Activated CD8-positive, alpha-beta T cell treated with anti-CD3 and anti-CD28 coated beads for 36 hours (primary cell): Measurements from ENCODE around the gene BRSK1. TPM values are rescaled to one million over a fixed set of nuclear protein-coding genes. Genes with fewer than 3 reads are reported as not detected.

Source experiments
- ATAC-seq: fragments of 200-7000 bp; cut with Tn5 transposase; one replicate; pipeline ENCODE4 v1.10.0; 2021; ENCODE audit warnings: mild to moderate bottlenecking, moderate library complexity
- CTCF ChIA-PET: fragments of 350-600 bp; sonication (Branson Sonifier 250); formaldehyde crosslinking; loops from one replicate; lab custom pipeline; 2021; ENCODE audit warnings: antibody characterized with exemption; lab: Charles Lee
- POLR2A ChIA-PET: fragments of 350-600 bp; sonication (Branson Sonifier 250); formaldehyde crosslinking; loops from one replicate; lab custom pipeline; 2021; ENCODE audit warnings: antibody characterized with exemption; lab: Charles Lee
- DNase-seq: peaks from one replicate; pipeline ENCODE4 v3.0.0-alpha.2; 2020
- H3K27ac Mint-ChIP-seq: one replicate; pipeline ENCODE4 v1.8.0; 2021; ENCODE audit warnings: mild to moderate bottlenecking, mixed read lengths
- H3K27me3 Mint-ChIP-seq: one replicate; pipeline ENCODE4 v1.8.0; 2021; ENCODE audit warnings: mixed read lengths
- H3K36me3 Mint-ChIP-seq: one replicate; pipeline ENCODE4 v1.8.0; 2021; ENCODE audit warnings: low read depth, mixed read lengths
- H3K4me1 Mint-ChIP-seq: one replicate; pipeline ENCODE4 v1.8.0; 2021; ENCODE audit warnings: low read depth, mixed read lengths
- H3K4me3 Mint-ChIP-seq: one replicate; pipeline ENCODE4 v1.8.0; 2021; ENCODE audit warnings: mild to moderate bottlenecking, moderate library complexity, mixed read lengths
- H3K9me3 Mint-ChIP-seq: one replicate; pipeline ENCODE4 v1.8.0; 2021; ENCODE audit warnings: mixed read lengths
- CTCF ChIP-seq: fragments of 200-600 bp; IDR thresholded peaks from one replicate; pipeline ENCODE4 v1.8.0; 2022; ENCODE audit warnings: antibody characterized with exemption, mild to moderate bottlenecking
- intact Hi-C: fragments of 100-400 bp; cut with micrococcal nuclease; formaldehyde crosslinking; loops from one replicate; pipeline ENCODE4 v1.10.0; 2022
- total RNA-seq, 2 experiments: library from RNA; stranded (reverse); gene quantifications; one replicate each; pipeline ENCODE4 v1.2.3, GENCODE V29; 2021

BRSK1 gene
- total RNA-seq, 2 experiments from 2014 or later, result 5.1 to 5.8 TPM

DNA sequence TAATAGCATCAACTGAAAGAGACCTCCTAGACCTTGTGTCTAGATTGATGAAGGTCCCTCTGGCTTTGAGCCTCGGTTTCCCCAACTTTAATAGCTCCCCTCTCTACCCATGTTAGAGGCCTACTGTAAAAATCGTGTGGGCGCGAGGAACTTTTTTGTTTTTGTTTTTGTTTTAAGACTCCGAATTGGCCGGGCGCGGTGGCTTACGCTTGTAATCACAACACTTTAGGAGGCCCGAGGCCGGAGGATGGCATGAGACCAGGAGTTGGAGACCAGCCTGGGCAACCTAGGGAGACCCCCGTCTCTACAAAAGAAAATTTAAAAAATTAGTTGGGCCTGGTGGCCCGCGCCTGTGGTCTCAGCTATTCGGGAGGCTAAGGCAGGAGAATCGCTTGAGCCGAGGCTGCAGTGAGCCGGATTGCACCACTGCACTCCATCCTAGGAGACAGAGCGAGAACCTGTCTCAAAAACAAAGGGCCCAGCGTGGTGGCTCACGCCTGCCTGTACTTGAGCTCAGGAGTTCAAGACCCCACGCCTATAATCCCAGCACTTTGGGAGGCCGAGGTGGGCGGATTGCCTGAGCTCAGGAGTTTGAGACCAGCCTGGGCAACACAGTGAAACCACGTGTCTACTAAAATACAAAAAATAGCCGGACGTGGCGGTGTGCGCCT is 24.1 kb upstream of the BRSK1 start:
- CTCF ChIA-PET, result interaction anchor here (0.7 to 2.1 kb wide), 7 partner anchors 19 to 394 kb away, joined by 3 to 8 read pairs (median 4); no protein-coding TSS in a partner anchor
- intact Hi-C loops, result loop anchor here (5.0 to 10.0 kb wide), 2 partner anchors 128 to 395 kb away; partner anchors contain the start of genes RPL28 and U2AF2
- Mint-ChIP-seq H3K36me3 (peaks cover 42% of the 10 kb centered on the region), H3K27ac (peak overlapping the region; percentile 99), H3K4me1 (peaks cover 10% of the 10 kb centered on the region), H3K27me3 (no peaks in the 10 kb centered on the region), H3K9me3 (no peaks in the 10 kb centered on the region), H3K4me3 (peak overlapping the region; percentile 92)
- DNase-seq (no peak), ATAC-seq (no peak)
- TF ChIP-seq CTCF, result no peak
- POLR2A ChIA-PET, result interaction anchor here (0.6 to 3.7 kb wide), 27 partner anchors 8 to 175 kb away, joined by 3 to 54 read pairs (median 4); partner anchors contain the start of genes COX6B2, DNAAF3, HSPBP1 and KMT5C

GRCh38 chr19:55261671-55262126 is 22.1 kb upstream of the BRSK1 start:
- no peaks in the 10 kb centered on the region for H3K27me3 Mint-ChIP-seq
- H3K36me3 Mint-ChIP-seq, result peaks cover 27% of the 10 kb centered on the region
- CTCF ChIA-PET, result interaction anchor here (0.7 to 1.8 kb wide), 2 partner anchors 85 to 243 kb away, joined by 3 to 6 read pairs; no protein-coding TSS in a partner anchor
- POLR2A ChIA-PET, result interaction anchor here (0.7 to 3.7 kb wide), 3 partner anchors 18 to 215 kb away, joined by 3 to 54 read pairs (median 3); partner anchors contain the start of genes HSPBP1 and ZNF628
- H3K4me1 Mint-ChIP-seq, result peaks cover 10% of the 10 kb centered on the region
- intact Hi-C loops, result no loop called here
- no peak for TF ChIP-seq CTCF
- no peak overlapping the region for H3K4me3 Mint-ChIP-seq
- peaks cover 4% of the 10 kb centered on the region for H3K9me3 Mint-ChIP-seq
- ATAC-seq (no peak), DNase-seq (no peak)
- H3K27ac Mint-ChIP-seq, result no peak overlapping the region

DNA sequence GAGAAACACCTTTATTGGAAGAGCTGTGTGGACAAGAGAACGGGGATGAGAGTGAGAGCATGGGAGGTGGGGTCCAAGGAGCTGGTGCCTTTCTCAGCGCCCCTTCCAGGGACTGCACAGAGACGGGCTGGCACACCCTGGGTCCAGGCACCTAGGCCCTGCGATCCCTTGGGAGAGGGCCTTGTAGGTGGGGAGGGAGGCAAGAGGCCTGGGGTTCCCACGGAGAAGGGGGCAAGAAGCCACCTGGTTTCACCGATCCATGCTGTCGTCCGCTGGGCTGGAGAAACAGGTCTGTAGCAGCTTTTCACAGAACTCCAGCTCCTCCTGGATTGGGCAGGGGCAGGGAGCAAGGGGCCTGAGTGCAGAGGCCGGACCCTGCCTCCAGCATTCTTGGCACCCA is 21.4 kb upstream of the BRSK1 start:
- Mint-ChIP-seq H3K9me3 (peaks cover 6% of the 10 kb centered on the region), H3K27ac (no peak overlapping the region), H3K4me1 (peaks cover 10% of the 10 kb centered on the region), H3K36me3 (peaks cover 23% of the 10 kb centered on the region), H3K4me3 (no peak overlapping the region), H3K27me3 (no peaks in the 10 kb centered on the region)
- ATAC-seq (no peak), DNase-seq (no peak)
- TF ChIP-seq CTCF, result no peak
- ChIA-PET POLR2A (interaction anchor here (0.7 to 3.7 kb wide), 2 partner anchors 17 to 193 kb away, joined by 3 to 54 read pairs; partner anchors contain the start of gene HSPBP1), CTCF (interaction anchor here (1.8 kb wide), 1 partner anchor 242 kb away, joined by 6 read pairs; no protein-coding TSS in a partner anchor)
- intact Hi-C loops, result no loop called here

- H3K27ac Mint-ChIP-seq, result no peak overlapping the region
- DNase-seq (no peak), ATAC-seq (no peak)
- no peaks in the 10 kb centered on the region for H3K27me3 Mint-ChIP-seq
- ChIA-PET POLR2A (no interaction called here), CTCF (no interaction called here)
- peaks cover 6% of the 10 kb centered on the region for H3K9me3 Mint-ChIP-seq
- no peak overlapping the region for H3K4me3 Mint-ChIP-seq
- intact Hi-C loops, result no loop called here
- H3K36me3 Mint-ChIP-seq, result peaks cover 23% of the 10 kb centered on the region
- no peak for TF ChIP-seq CTCF
- peaks cover 9% of the 10 kb centered on the region for H3K4me1 Mint-ChIP-seq
Observed at GRCh38 chr19:55264531-55264930, 19.3 kb upstream of the BRSK1 start.

DNA sequence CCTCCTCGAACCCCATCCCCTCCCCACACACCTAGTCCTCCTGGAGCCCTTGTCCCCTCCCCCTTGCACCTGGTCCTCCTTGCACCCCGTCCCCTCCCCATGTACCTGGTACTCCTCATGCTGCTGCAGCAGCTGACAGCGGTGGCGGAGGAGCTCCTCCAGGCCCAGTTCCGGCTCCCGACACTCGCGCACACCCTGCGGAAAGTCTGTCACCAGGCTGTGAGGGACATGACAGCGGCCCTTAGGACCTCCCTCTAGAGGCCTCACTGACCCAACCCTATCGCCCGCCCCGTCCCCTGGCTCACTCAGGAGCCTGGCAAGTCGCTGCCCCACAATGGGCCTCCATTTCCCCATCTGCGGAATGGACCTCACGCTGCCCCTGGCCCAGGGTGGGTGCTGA is 18.6 kb upstream of the BRSK1 start:
- intact Hi-C loops, result no loop called here
- Mint-ChIP-seq H3K9me3 (peaks cover 6% of the 10 kb centered on the region), H3K27ac (no peak overlapping the region), H3K4me3 (no peak overlapping the region), H3K4me1 (peaks cover 7% of the 10 kb centered on the region), H3K36me3 (peaks cover 28% of the 10 kb centered on the region), H3K27me3 (no peaks in the 10 kb centered on the region)
- CTCF ChIA-PET, result no interaction called here
- TF ChIP-seq CTCF, result no peak
- POLR2A ChIA-PET, result no interaction called here
- DNase-seq, result no peak
- ATAC-seq, result no peak
